ENCODE data around the gene CYP4B1. TPM values are rescaled to one million over a fixed set of nuclear protein-coding genes. Genes with fewer than 3 reads are reported as not detected.
"Not testable (repeated sequence)": the region's sequence is repeated elsewhere in the genome, so short reads cannot be mapped to it uniquely, and the experiment has no call there.

Gene CYP4B1
- total RNA-seq (1.1 TPM), polyA plus RNA-seq (26.5 TPM)
- long read RNA-seq, donor 1 = 0 reads
- long read RNA-seq, donor 2 = 0 reads
- long read RNA-seq, donor 3 = 0 reads
- long read RNA-seq, donor 4 = 0 reads
- long read RNA-seq, donor 5, partial matches to known transcripts = 0 of 1 reads
- long read RNA-seq, donor 5, other reads (novel, unspliced or antisense) = 0 of 1 reads
- long read RNA-seq, donor 6 = 0 reads
- long read RNA-seq, donor 7 = 0 reads
- long read RNA-seq, donor 8 = 0 reads
- long read RNA-seq, donor 9, partial matches to known transcripts = 0 of 1 reads
- long read RNA-seq, donor 9, other reads (novel, unspliced or antisense) = 0 of 1 reads
- long read RNA-seq, donor 10 = 0 reads

DNA sequence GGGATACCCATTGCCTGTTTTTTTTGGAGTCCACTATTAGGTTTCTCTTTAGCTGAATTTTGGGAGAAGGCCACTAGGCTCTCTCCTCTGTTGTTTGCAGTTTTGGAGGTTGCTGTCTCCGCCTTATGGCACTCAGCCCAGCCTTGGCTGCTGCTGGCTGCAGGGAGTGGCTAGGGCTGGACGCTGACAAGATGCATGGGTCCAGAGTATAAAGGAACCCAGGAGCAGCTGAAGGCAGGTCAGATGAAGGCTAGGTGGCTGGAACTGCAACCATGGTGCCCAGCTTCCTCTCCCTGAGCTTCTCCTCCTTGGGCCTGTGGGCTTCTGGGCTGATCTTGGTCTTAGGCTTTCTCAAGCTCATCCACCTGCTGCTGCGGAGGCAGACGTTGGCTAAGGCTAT lies at the start of gene CYP4B1:
TSS of gene CYP4B1 (plus strand) at position 237 of the 400 bp plus-strand sequence. CDS start at position 273, 36 bp downstream.
- 95% methylated on average over 4 of the region's 4 CpGs for WGBS
- no peak for DNase-seq (ENCODE audit: low read depth in 6 of 9, low spot score in 9 of 9)

DNA sequence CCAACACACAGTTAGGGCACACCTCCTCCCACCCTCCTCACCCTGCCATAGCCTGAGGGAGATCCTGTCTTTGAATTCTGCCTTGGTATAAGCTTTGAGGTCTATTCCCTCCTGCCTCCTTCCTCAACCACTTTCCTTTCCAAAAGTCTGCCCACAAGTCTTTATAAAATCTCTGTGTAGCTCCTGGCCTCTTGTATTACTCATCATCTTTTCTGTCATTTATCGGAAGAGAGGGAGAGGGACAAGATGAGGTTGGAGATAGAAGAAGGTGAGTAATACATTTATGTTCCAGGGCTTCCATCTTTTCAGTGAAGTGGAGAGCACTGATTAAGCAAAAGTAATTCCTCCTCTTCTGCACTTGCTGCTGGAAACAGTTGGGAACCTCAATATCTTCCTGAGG lies 49.4 kb upstream of the CYP4B1 start:
- no peak for DNase-seq (ENCODE audit: low read depth in 6 of 9, low spot score in 9 of 9)
- WGBS = 92% methylated on average over 1 of the region's 1 CpG
- Histone ChIP-seq H3K4me1 (ENCODE audit: control insufficient read depth in 2 of 2, insufficient read depth in 2 of 2, low read length in 2 of 2) (no peaks in the 10 kb centered on the region), H3K27ac (ENCODE audit: low read depth in 1 of 2, low read length in 1 of 2) (no peak overlapping the region), H3K4me3 (ENCODE audit: low read length in 2 of 2) (no peak overlapping the region), H3K27me3 (ENCODE audit: control insufficient read depth in 2 of 2, insufficient read depth in 1 of 2, low read length in 1 of 2) (peaks cover 3 to 8% of the 10 kb centered on the region in 2 donors), H3K36me3 (ENCODE audit: control insufficient read depth in 2 of 2, insufficient read depth in 2 of 2, low read length in 1 of 2) (no peaks in the 10 kb centered on the region), H3K9me3 (ENCODE audit: control insufficient read depth in 2 of 2, insufficient read depth in 1 of 2, low read length in 1 of 2) (no peaks in the 10 kb centered on the region)

More for the DNA sequence above, at the start of gene CYP4B1:
- no peaks in the 10 kb centered on the region for H3K9me3 ChIP-seq (ENCODE audit: control insufficient read depth in 2 of 2, insufficient read depth in 1 of 2, low read length in 1 of 2)
- H3K27ac ChIP-seq (ENCODE audit: low read depth in 1 of 2, low read length in 1 of 2) = no peak within 1 kb of the TSS
- H3K4me1 ChIP-seq (ENCODE audit: control insufficient read depth in 2 of 2, insufficient read depth in 2 of 2, low read length in 2 of 2) = no peaks in the 10 kb centered on the region
- no peaks in the 10 kb centered on the region for H3K27me3 ChIP-seq (ENCODE audit: control insufficient read depth in 2 of 2, insufficient read depth in 1 of 2, low read length in 1 of 2)
- H3K36me3 ChIP-seq (ENCODE audit: control insufficient read depth in 2 of 2, insufficient read depth in 2 of 2, low read length in 1 of 2) = no peaks in the 10 kb centered on the region
- H3K4me3 ChIP-seq (ENCODE audit: low read length in 2 of 2) = no peak within 1 kb of the TSS

DNA sequence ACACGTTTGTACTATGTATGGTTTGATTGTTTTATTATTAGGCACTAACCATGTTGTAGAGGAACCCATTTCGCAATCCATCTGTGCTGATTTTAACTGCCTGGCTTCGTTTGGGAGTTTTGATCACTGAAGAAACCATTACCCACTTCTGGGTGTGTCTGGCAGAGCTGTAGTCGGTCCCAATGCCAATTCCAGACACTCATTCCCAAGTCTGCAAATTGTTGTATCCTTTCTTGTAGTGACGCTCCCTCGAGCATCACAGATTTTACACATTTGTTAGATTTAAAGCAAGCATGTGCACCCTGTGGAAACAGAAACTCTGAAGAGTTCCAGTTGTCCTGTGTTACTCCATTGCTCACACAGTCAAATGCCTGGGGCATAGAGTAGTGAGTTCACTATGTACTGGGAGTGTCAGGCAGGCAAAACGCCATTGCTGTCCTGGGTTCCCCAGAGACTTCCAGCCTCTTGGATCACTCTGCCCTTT lies 48.9 kb upstream of the CYP4B1 start:
- peaks cover 3 to 6% of the 10 kb centered on the region in 2 donors for H3K27me3 ChIP-seq (ENCODE audit: control insufficient read depth in 2 of 2, insufficient read depth in 1 of 2, low read length in 1 of 2)
- no peaks in the 10 kb centered on the region for H3K36me3 ChIP-seq (ENCODE audit: control insufficient read depth in 2 of 2, insufficient read depth in 2 of 2, low read length in 1 of 2)
- no peak for DNase-seq (ENCODE audit: low read depth in 6 of 9, low spot score in 9 of 9)
- H3K27ac ChIP-seq (ENCODE audit: low read depth in 1 of 2, low read length in 1 of 2) = no peak overlapping the region
- no peaks in the 10 kb centered on the region for H3K4me1 ChIP-seq (ENCODE audit: control insufficient read depth in 2 of 2, insufficient read depth in 2 of 2, low read length in 2 of 2)
- no peaks in the 10 kb centered on the region for H3K9me3 ChIP-seq (ENCODE audit: control insufficient read depth in 2 of 2, insufficient read depth in 1 of 2, low read length in 1 of 2)
- 66% methylated on average over 7 of the region's 7 CpGs for WGBS
- no peak overlapping the region for H3K4me3 ChIP-seq (ENCODE audit: low read length in 2 of 2)

DNA sequence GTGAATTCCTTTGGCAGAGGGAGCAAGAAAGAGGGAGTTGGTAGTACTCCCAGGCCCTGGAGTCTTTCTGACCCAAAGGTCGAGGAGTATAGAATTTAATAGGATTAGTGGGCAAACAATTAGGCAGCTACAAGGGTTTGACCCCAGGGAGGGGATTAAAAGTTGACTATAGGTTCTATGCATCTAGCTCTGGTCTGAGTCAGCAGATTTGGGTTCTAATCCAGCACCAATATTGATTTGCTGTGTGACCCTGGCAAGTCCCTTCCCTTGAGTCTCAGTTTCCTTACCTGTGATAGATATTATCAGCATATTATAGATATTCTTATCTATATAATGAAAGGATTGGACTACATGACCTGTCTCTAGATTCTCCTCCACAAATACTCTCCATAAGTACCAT lies 44.9 kb upstream of the CYP4B1 start:
- Histone ChIP-seq H3K4me1 (ENCODE audit: control insufficient read depth in 2 of 2, insufficient read depth in 2 of 2, low read length in 2 of 2) (no peaks in the 10 kb centered on the region), H3K27ac (ENCODE audit: low read depth in 1 of 2, low read length in 1 of 2) (no peak overlapping the region), H3K27me3 (ENCODE audit: control insufficient read depth in 2 of 2, insufficient read depth in 1 of 2, low read length in 1 of 2) (peaks cover 0 to 12% of the 10 kb centered on the region in 2 donors), H3K4me3 (ENCODE audit: low read length in 2 of 2) (no peak overlapping the region), H3K9me3 (ENCODE audit: control insufficient read depth in 2 of 2, insufficient read depth in 1 of 2, low read length in 1 of 2) (no peaks in the 10 kb centered on the region), H3K36me3 (ENCODE audit: control insufficient read depth in 2 of 2, insufficient read depth in 2 of 2, low read length in 1 of 2) (no peaks in the 10 kb centered on the region)
- DNase-seq (ENCODE audit: low read depth in 6 of 9, low spot score in 9 of 9) = no peak
- 63% methylated on average over 1 of the region's 1 CpG for WGBS

DNA sequence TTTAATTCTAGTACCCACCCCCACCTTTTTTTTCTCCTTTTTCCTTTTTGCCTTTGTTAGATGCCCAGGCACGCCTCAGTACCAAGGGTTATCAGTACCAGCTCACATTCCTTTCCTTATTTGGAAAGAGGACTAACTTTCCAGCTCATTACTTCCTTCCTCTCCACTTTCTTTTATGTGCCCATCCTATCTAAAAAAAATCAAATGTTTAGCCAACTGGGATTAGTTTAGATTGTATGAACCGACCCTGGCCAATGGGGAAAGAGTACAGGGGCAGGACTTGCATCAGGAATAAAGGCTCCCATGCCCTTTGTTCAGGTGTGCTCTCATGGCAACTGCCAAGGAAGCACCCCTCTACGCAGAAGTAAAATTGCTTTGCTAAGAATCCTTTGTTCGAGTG lies 44.1 kb upstream of the CYP4B1 start:
- H3K27ac ChIP-seq (ENCODE audit: low read depth in 1 of 2, low read length in 1 of 2); H3K4me3 ChIP-seq (ENCODE audit: low read length in 2 of 2); DNase-seq (ENCODE audit: low read depth in 6 of 9, low spot score in 9 of 9); H3K36me3 ChIP-seq (ENCODE audit: control insufficient read depth in 2 of 2, insufficient read depth in 2 of 2, low read length in 1 of 2); H3K4me1 ChIP-seq (ENCODE audit: control insufficient read depth in 2 of 2, insufficient read depth in 2 of 2, low read length in 2 of 2); H3K9me3 ChIP-seq (ENCODE audit: control insufficient read depth in 2 of 2, insufficient read depth in 1 of 2, low read length in 1 of 2): not testable (repeated sequence)
- peaks cover 0 to 12% of the 10 kb centered on the region in 2 donors for H3K27me3 ChIP-seq (ENCODE audit: control insufficient read depth in 2 of 2, insufficient read depth in 1 of 2, low read length in 1 of 2)
- WGBS = 81% methylated on average over 4 of the region's 4 CpGs

DNA sequence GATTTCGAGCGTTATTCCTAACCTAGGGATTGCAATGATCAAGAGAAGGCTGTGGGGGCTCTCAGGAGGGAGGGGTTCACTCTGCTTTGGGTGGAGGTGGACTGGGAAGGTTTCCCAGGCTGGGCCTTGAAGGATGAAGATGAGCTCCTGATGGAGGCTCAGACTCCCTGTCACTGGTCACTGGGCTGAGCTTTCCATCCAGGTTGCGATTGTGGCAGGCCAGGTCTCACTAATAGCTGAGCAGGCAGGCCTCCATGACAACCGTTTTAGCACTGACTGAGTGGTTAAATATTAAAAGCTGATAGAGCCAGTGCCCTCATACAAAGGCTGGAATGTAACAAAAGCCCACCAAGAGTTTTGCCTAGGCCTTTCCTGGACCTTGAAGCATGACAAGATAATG lies 43.7 kb upstream of the CYP4B1 start:
- WGBS = 90% methylated on average over 4 of the region's 4 CpGs
- no peak overlapping the region for H3K27ac ChIP-seq (ENCODE audit: low read depth in 1 of 2, low read length in 1 of 2)
- H3K27me3 ChIP-seq (ENCODE audit: control insufficient read depth in 2 of 2, insufficient read depth in 1 of 2, low read length in 1 of 2) = peaks cover 0 to 12% of the 10 kb centered on the region in 2 donors
- no peaks in the 10 kb centered on the region for H3K4me1 ChIP-seq (ENCODE audit: control insufficient read depth in 2 of 2, insufficient read depth in 2 of 2, low read length in 2 of 2)
- H3K36me3 ChIP-seq (ENCODE audit: control insufficient read depth in 2 of 2, insufficient read depth in 2 of 2, low read length in 1 of 2) = no peaks in the 10 kb centered on the region
- no peak for DNase-seq (ENCODE audit: low read depth in 6 of 9, low spot score in 9 of 9)
- no peaks in the 10 kb centered on the region for H3K9me3 ChIP-seq (ENCODE audit: control insufficient read depth in 2 of 2, insufficient read depth in 1 of 2, low read length in 1 of 2)
- H3K4me3 ChIP-seq (ENCODE audit: low read length in 2 of 2) = no peak overlapping the region

DNA sequence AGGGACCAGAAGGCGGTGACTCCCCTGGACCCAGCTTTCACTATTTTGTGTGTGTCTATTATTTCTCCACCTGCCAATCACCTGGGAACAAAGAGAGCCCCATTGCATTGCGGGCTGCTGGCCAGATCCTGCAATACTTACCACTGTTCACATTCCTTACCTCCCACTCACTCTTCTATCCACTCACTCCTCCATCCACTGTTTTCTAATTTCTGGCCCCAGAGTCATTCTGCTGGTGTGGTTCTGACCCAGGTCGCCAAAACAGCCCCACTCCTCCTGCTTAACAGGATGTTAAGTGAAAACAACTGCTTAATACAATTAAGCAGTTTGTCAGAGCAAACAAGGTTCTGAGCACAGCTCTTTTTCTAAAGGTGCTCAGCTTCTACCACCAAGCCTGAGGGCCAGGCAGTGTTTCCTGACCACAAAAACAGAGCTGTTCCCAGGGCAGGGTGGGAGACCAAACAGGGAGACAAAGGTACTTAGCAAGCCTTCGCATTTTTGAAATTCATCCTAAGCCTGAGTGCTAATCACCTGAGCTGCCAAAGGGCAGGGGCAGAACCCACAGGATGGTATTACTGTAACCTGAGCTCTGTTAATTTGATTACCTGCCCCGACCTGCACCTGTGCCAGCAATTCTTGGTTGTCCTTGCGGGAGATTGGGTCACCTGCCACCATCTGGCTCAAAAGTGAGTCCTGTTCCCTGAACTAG lies 41.4 kb upstream of the CYP4B1 start:
- WGBS = 63% methylated on average over 6 of the region's 6 CpGs
- Histone ChIP-seq H3K27me3 (ENCODE audit: control insufficient read depth in 2 of 2, insufficient read depth in 1 of 2, low read length in 1 of 2) (peaks cover 0 to 9% of the 10 kb centered on the region in 2 donors), H3K27ac (ENCODE audit: low read depth in 1 of 2, low read length in 1 of 2) (no peak overlapping the region), H3K9me3 (ENCODE audit: control insufficient read depth in 2 of 2, insufficient read depth in 1 of 2, low read length in 1 of 2) (no peaks in the 10 kb centered on the region), H3K4me1 (ENCODE audit: control insufficient read depth in 2 of 2, insufficient read depth in 2 of 2, low read length in 2 of 2) (no peaks in the 10 kb centered on the region), H3K36me3 (ENCODE audit: control insufficient read depth in 2 of 2, insufficient read depth in 2 of 2, low read length in 1 of 2) (no peaks in the 10 kb centered on the region), H3K4me3 (ENCODE audit: low read length in 2 of 2) (no peak overlapping the region)
- no peak for DNase-seq (ENCODE audit: low read depth in 6 of 9, low spot score in 9 of 9)

DNA sequence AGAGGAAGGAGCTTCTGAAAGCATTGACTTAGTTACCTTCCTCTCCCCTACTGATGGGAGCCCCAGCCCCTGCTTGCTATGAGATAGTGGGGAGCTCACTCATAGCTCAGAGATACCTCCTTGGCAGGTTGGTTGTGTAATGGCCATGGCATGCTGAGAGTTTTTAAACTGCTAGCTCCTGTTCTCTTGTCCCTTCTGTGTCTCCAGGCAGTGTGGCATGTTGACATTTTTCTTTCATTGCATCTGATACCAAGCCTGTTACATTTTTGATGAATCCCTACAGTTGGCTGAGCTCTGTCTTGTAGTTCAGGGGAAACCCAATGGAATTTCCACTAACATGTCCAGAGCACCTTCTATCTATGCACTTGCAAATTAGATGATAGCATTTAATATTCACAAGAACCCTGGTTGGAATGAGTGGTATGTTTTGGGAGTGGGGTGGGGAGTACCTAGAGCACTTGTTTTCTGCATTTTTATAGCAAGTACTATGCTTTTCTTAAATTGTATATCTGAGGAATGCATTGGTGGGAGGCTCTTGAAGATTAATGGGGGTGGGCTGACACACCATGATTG lies 40.8 kb upstream of the CYP4B1 start:
- Histone ChIP-seq H3K9me3 (ENCODE audit: control insufficient read depth in 2 of 2, insufficient read depth in 1 of 2, low read length in 1 of 2) (no peaks in the 10 kb centered on the region), H3K27me3 (ENCODE audit: control insufficient read depth in 2 of 2, insufficient read depth in 1 of 2, low read length in 1 of 2) (peaks cover 0 to 9% of the 10 kb centered on the region in 2 donors), H3K4me3 (ENCODE audit: low read length in 2 of 2) (no peak overlapping the region), H3K4me1 (ENCODE audit: control insufficient read depth in 2 of 2, insufficient read depth in 2 of 2, low read length in 2 of 2) (no peaks in the 10 kb centered on the region), H3K36me3 (ENCODE audit: control insufficient read depth in 2 of 2, insufficient read depth in 2 of 2, low read length in 1 of 2) (no peaks in the 10 kb centered on the region), H3K27ac (ENCODE audit: low read depth in 1 of 2, low read length in 1 of 2) (no peak overlapping the region)
- DNase-seq (ENCODE audit: low read depth in 6 of 9, low spot score in 9 of 9) = no peak

DNA sequence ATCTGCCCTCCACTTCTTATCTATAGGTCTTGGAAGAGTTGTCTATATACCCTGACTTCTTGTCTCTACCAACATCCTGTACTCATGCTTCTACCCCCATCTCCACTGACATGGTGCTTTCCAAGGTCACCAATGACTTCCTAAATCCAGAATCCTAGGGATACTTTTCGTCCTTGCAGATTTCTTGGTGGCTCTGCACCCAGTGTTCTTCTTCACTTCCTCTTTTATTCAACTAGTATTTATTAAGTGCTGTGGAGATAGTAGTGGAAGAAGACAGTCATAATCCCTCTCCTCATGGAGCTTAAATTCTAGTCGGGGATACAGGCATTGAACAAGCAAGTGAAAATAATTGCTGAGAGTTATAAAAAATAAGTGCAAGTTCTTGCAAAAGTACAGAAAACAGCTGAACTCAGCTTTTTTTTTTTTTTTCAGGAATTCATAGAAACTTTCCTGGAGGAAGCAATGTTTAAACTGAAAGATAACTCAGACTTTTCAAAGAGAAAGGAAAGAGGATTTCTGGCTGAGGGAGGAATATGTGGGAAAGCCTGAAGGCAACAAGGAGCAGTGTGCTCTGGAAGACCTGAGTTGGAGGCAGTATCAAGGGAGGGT lies 38.2 kb upstream of the CYP4B1 start:
- no peaks in the 10 kb centered on the region for H3K36me3 ChIP-seq (ENCODE audit: control insufficient read depth in 2 of 2, insufficient read depth in 2 of 2, low read length in 1 of 2)
- H3K9me3 ChIP-seq (ENCODE audit: control insufficient read depth in 2 of 2, insufficient read depth in 1 of 2, low read length in 1 of 2) = no peaks in the 10 kb centered on the region
- WGBS = 86% methylated on average over 2 of the region's 2 CpGs

More for the DNA sequence above, 38.2 kb upstream of the CYP4B1 start:
- DNase-seq (ENCODE audit: low read depth in 6 of 9, low spot score in 9 of 9) = no peak
- Histone ChIP-seq H3K27me3 (ENCODE audit: control insufficient read depth in 2 of 2, insufficient read depth in 1 of 2, low read length in 1 of 2) (peaks cover 0 to 9% of the 10 kb centered on the region in 2 donors), H3K27ac (ENCODE audit: low read depth in 1 of 2, low read length in 1 of 2) (no peak overlapping the region), H3K4me3 (ENCODE audit: low read length in 2 of 2) (no peak overlapping the region), H3K4me1 (ENCODE audit: control insufficient read depth in 2 of 2, insufficient read depth in 2 of 2, low read length in 2 of 2) (no peaks in the 10 kb centered on the region)

All from thymus (tissue), 14 donors.